Iris pigment epithelial cell (primary cell): Measurements from ENCODE around the gene CYP4A22.
A peak's percentile ranks its signal among the peaks of the same experiment; 100 is the strongest.
"Not testable (repeated sequence)": the region's sequence is repeated elsewhere in the genome, so short reads cannot be mapped to it uniquely, and the experiment has no call there.

ENCODE experiments used
- DNase-seq: peaks from one replicate; pipeline ENCODE4 v3.0.0-alpha.2; 2011; ENCODE audit warnings: low read depth

CYP4A22 gene

GRCh38 chr1:47137198-47137597 lies at the start of gene CYP4A22:
Gene CYP4A22 (plus strand): TSS chr1:47137441. CDS start chr1:47137486, 45 bp downstream.
- DNase-seq: no peak

DNA sequence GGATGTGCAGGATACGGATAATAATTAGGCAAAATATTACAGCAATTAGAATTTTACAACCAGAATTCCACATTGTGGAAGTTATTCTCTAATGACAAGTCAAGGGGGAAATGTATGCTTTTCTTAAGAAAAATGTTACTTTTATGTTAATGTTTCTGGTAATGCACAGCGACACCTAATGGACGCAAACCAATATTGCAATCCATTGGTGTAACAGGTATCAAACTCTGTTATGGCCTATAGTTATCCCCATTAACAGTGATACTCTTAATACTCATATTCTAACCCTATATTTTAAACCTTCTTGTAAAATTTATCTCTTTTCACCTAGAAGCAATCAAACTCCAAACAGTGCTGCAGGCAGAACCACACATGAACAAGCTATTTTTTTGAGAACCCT lies 47.9 kb upstream of the CYP4A22 start:
- peak; percentile 14 for DNase-seq

- DNase-seq: not testable (repeated sequence)
Observed at GRCh38 chr1:47091476-47091875, 45.8 kb upstream of the CYP4A22 start.

DNA sequence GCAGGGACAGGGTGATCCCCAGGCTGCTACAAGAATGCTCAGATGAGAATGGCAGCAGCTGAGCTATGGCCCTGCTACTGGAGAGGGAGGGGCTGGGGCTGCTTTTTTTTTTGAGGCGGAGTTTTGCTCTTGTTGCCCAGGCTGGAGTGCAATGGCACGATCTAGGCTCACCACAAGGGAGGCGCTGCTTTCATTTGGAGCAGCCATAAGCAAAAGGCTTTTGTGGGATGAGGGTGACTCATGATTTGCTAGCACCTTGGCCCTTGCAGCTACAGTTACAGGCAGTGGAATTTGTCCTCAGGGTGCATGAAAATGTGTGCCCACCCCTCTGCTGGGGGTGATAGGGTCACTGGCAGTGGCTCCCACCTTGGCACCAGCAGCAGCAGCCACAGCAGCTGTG lies 32.4 kb upstream of the CYP4A22 start:
- no peak for DNase-seq

DNA sequence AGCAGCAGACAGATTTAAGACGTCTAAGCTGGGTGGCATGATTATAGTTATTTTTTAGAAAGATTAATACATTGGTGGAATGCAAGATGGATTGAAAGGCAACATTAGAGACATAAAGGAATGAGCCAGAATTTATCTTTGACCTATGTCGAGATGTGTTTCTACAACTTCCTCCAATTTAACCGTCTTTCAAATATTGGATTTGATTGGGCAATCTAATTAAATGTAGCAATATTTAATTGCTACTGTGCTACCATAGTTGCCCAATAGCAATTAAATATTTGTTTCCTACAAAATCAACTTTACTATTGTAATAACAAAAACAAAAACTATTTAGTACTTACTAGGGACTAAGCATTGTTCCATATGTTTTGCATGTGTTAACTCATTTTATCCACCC lies 30.4 kb upstream of the CYP4A22 start:
- DNase-seq: no peak

DNA sequence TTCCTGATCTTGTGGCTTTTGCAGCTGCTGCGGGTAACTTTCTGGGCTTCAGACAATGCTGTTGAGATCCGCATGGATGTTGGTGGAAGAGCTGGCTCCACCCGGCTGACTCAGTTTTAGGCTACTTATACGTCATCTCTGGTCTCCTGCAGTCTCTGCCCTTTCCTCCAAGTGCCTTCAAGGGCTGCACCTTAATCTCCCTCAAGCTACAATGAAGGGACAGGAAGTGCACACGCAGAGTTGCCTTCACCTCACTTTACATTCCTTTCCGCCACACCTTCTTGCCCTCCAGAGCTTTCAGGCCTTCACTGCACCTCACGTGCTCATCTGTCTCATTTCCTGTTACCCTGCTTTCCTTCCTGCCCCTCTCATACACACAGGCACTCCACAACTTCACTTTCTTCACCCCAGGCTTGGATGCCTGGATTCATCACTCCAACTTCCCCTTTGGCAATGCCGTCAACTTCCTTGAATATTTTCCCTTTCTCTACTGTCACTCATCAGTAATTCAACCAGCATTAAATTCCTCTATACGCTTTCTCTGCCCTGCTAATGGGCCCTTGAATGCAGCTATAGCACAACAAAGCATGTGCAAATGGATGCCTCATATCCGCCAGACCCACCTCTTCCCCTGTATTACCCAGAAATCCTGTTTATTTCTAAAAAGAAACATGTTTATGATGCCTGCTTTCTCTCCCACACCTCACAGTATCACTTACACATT lies 29.2 kb upstream of the CYP4A22 start:
- DNase-seq: peak; percentile 26

DNA sequence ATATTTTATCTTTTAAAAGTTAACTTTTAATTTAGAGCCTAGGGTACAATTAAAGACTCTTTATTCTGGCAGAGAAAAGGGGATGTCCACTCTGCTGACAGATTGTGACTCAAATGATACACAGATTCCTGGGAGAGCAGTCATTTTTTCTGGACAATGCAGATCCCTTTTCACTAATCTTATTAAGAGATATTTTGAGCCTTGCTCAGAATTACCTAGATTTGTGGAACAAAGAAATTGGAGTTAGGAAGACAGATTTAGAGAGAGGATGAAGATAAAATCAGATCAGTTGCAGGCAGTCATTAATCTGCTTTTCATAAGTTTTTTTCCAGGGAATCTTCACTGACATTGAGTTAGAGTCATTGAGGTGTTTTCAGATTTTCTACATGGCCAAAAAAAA lies 27.8 kb upstream of the CYP4A22 start:
- DNase-seq: not testable (repeated sequence)

DNA sequence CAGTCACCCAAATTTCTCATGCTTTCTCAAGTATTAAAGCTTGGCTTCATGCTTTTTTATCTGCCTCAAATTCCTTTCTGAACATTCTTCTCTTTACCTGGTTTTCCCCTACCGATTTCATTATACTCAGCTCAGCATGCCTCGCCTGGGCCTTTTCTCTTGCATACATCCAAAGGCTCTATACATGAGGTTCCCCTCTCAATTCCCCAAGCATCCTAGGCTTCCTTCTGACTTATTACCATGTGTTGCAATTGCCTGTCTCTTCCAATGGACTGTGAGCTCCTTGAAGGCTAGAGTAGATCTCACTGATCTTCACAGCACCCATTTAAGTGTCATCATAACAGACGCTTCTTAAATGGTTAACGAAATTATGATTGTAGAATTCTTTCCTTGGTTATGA lies 24.1 kb upstream of the CYP4A22 start:
- DNase-seq: no peak

GRCh38 chr1:47121039-47121438 lies 16.2 kb upstream of the CYP4A22 start:
- not testable (repeated sequence) for DNase-seq

- DNase-seq: not testable (repeated sequence)
Observed at GRCh38 chr1:47124834-47125233, 12.4 kb upstream of the CYP4A22 start.

GRCh38 chr1:47126997-47127396 lies 10.2 kb upstream of the CYP4A22 start:
- DNase-seq: not testable (repeated sequence)

DNA sequence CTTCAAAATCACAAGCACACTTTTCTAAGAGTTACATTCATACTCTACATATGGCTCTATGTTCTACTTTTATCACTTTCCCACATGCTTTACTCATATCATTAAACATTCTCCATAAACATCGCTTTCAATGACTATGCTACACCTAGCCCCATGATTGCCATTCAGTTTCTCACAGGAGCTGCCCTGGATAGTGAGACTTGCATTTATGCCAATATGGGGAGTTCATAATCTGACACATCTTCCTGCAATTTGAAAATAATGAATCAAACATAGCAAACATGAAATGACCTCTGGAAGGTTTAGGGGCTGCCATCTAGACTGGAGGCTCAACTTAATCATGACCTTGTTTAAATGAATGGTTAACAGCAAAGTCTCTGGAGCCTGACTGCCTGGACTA lies 9.0 kb upstream of the CYP4A22 start:
- no peak for DNase-seq

- not testable (repeated sequence) for DNase-seq
Observed at GRCh38 chr1:47128854-47129253, 8.4 kb upstream of the CYP4A22 start.

GRCh38 chr1:47129489-47130230 lies 7.6 kb upstream of the CYP4A22 start:
- not testable (repeated sequence) for DNase-seq

DNA sequence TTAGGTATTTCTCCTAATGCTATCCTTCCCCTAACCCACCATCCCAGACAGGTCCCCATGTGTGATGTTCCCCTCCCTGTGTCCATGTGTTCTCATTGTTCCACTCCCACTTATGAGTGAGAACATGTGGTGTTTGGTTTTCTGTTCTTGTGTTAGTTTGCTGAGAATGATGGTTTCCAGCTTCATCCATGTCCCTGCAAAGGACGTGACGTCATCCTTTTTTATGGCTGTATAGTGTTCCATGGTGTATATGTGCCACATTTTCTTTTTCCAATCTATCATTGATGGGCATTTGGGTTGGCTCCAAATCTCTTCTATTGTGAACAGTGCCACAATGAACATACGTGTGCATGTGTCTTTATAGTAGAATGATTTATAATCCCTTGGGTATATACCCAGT lies 4.6 kb upstream of the CYP4A22 start:
- not testable (repeated sequence) for DNase-seq

DNA sequence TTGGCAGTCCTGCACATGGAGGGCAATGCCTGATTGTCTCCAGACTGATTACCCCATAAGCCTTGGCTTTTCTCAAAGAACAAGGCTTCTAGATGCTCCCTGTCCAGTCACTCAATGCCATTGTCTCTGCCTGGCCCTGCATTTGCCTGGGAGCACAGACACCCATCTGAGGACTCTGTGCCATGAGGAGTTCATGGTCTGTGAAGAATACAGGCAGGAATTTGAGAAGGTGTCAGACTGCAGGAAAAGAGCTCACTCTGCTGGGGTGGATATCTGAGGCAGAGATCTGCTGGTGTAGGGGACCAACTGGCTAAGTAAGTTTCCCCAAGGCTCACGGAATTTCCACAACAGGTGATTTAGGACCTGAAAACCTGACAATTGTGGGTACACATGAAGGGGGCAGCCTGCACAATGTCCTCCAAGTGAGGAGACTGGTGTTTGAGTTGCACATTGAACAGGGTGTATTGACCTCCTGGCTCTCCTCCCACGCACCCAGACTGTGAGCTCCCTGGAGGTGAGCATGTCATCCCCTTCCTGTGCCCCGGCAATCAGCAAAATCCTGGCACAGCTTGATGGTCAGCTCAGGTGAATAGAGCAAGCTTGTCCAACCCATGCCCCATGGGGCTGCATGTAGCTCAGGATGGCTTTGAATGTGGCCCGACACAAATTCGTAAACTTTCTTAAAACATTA lies 829 bp downstream of the CYP4A22 start:
- no peak for DNase-seq

GRCh38 chr1:47140358-47140757 lies 3.1 kb downstream of the CYP4A22 start:
- not testable (repeated sequence) for DNase-seq

- not testable (repeated sequence) for DNase-seq
Observed at GRCh38 chr1:47143654-47144053, 6.4 kb downstream of the CYP4A22 start.

DNA sequence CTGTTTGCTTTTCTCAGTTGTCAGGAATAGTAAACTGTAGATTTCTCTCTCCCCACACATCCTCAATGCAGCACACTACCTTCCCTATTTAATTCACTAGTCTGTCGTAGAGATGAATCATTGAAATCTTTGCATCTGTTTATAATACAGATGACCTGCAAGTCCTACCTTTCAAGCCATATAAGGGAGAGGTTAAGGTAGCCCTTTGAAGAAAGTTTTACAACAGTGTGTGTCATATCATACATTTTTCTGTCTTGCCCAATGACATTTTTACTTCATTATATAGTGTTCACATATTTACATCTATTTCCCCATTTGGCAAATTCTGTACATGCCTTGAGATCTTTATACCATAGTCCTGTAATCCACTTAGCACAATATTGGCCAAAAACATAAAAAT lies 9.3 kb downstream of the CYP4A22 start:
- DNase-seq: not testable (repeated sequence)

GRCh38 chr1:47147047-47147785 lies 10.0 kb downstream of the CYP4A22 start:
- DNase-seq: no peak

DNA sequence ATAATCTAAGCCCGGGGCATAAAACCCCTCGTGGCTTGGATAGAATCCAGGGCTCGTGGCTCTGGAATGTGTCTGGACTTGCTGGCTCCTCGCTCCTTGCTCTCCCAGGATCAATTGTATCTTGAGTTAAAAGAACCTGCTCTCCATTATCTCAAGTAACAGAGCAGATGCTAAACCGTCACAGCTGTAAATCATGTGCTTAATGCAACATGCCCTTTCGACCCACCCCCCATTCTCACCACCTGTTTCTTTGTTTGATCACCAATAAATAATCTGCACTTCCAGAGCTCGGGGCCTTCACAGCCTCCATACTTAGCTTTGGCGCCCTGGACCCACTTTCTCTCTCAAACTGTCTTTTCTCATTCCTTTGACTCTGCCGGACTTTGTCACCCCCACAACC lies 11.9 kb downstream of the CYP4A22 start:
- not testable (repeated sequence) for DNase-seq

GRCh38 chr1:47156457-47156856 lies 19.2 kb downstream of the CYP4A22 start:
- DNase-seq: not testable (repeated sequence)
